HEK293T (cell line): ENCODE data around the gene ZBTB17.

Experiments
- CTCF ChIA-PET: fragments of 350-600 bp; formaldehyde crosslinking; extraction: SDS; loops from one replicate; lab custom pipeline; 2021; ENCODE audit warnings: antibody characterized with exemption, inconsistent platforms; lab: Yijun Ruan, JAX
- POLR2A ChIA-PET: fragments of 350-600 bp; formaldehyde crosslinking; extraction: SDS; loops from one replicate; lab custom pipeline; 2020; ENCODE audit warnings: antibody characterized with exemption, inconsistent platforms; lab: Yijun Ruan, JAX
- DNase-seq: peaks from one replicate; pipeline ENCODE4 v3.0.0; 2012; ENCODE audit warnings: mixed read lengths; ENCODE audit errors: extremely low spot score
- ARNT ChIP-seq: fragments of 450-650 bp; IDR thresholded peaks from 2 replicates; pipeline ENCODE4 v1.6.1; 2017; ENCODE audit warnings: mild to moderate bottlenecking
- BHLHE40 ChIP-seq: fragments of 450-650 bp; IDR thresholded peaks from 2 replicates; pipeline ENCODE4 v1.6.1; 2016; ENCODE audit warnings: mild to moderate bottlenecking, moderate library complexity, borderline replicate concordance
- CTBP1 ChIP-seq: fragments of 450-650 bp; IDR thresholded peaks from 2 replicates; pipeline ENCODE4 v1.6.1; 2016; ENCODE audit warnings: borderline replicate concordance
- ELF4 ChIP-seq: fragments of 450-650 bp; IDR thresholded peaks from 2 replicates; pipeline ENCODE4 v1.6.1; 2017; ENCODE audit warnings: antibody characterized with exemption
- FOXA1 ChIP-seq: fragments of 450-650 bp; IDR thresholded peaks from 2 replicates; pipeline ENCODE4 v1.6.1; 2016; ENCODE audit warnings: mild to moderate bottlenecking
- FOXK2 ChIP-seq: fragments of 450-650 bp; IDR thresholded peaks from 2 replicates; pipeline ENCODE4 v1.6.1; 2016; ENCODE audit warnings: mild to moderate bottlenecking
- FOXM1 ChIP-seq: fragments of 450-650 bp; IDR thresholded peaks from 2 replicates; pipeline ENCODE4 v1.6.1; 2017; ENCODE audit warnings: mild to moderate bottlenecking, borderline replicate concordance
- HDGF ChIP-seq: fragments of 450-650 bp; IDR thresholded peaks from 2 replicates; pipeline ENCODE4 v1.6.1; 2017; ENCODE audit warnings: antibody characterized with exemption, borderline replicate concordance
- L3MBTL2 ChIP-seq: fragments of 450-650 bp; conservative IDR thresholded peaks from 2 replicates; pipeline ENCODE4 v1.6.1; 2016; ENCODE audit warnings: mild to moderate bottlenecking
- LEF1 ChIP-seq: fragments of 450-650 bp; IDR thresholded peaks from 2 replicates; pipeline ENCODE4 v1.6.1; 2017; ENCODE audit warnings: mild to moderate bottlenecking, borderline replicate concordance
- NFRKB ChIP-seq: fragments of 450-650 bp; IDR thresholded peaks from 2 replicates; pipeline ENCODE4 v1.6.1; 2016; ENCODE audit warnings: mild to moderate bottlenecking, moderate library complexity
- PKNOX1 ChIP-seq: fragments of 450-650 bp; IDR thresholded peaks from 2 replicates; pipeline ENCODE4 v1.6.1; 2016
- SP1 ChIP-seq: fragments of 450-650 bp; IDR thresholded peaks from 2 replicates; pipeline ENCODE4 v1.6.1; 2017
- SUZ12 ChIP-seq: fragments of 450-650 bp; IDR thresholded peaks from 2 replicates; pipeline ENCODE4 v1.6.1; 2016; ENCODE audit warnings: mild to moderate bottlenecking
- TARDBP ChIP-seq: fragments of 450-650 bp; IDR thresholded peaks from 2 replicates; pipeline ENCODE4 v1.6.1; 2016
- ZNF384 ChIP-seq: fragments of 450-650 bp; IDR thresholded peaks from 2 replicates; pipeline ENCODE4 v1.6.1; 2016

Gene ZBTB17

GRCh38 chr1:15943992-15944307 is 32.0 kb downstream of the ZBTB17 start:
- ChIA-PET POLR2A (no interaction called here), CTCF (no interaction called here)
- DNase-seq: no peak
- TF ChIP-seq SP1 (no peak), BHLHE40 (no peak), FOXK2 (no peak), PKNOX1 (no peak), L3MBTL2 (no peak), CTBP1 (no peak), LEF1 (no peak), FOXM1 (no peak), TARDBP (no peak), NFRKB (no peak), HDGF (no peak), FOXA1 (no peak), ARNT (no peak), ELF4 (no peak), SUZ12 (no peak)

- DNase-seq: no peak
- ChIA-PET POLR2A (no interaction called here), CTCF (no interaction called here)
- TF ChIP-seq FOXA1 (no peak), SUZ12 (no peak), FOXM1 (no peak), TARDBP (no peak), ZNF384 (no peak), L3MBTL2 (no peak), FOXK2 (no peak), SP1 (no peak), ELF4 (no peak), LEF1 (no peak), NFRKB (no peak), CTBP1 (no peak), ARNT (no peak), BHLHE40 (no peak), HDGF (no peak)
Measured at GRCh38 chr1:15943328-15943991, 32.4 kb downstream of the ZBTB17 start.

DNA sequence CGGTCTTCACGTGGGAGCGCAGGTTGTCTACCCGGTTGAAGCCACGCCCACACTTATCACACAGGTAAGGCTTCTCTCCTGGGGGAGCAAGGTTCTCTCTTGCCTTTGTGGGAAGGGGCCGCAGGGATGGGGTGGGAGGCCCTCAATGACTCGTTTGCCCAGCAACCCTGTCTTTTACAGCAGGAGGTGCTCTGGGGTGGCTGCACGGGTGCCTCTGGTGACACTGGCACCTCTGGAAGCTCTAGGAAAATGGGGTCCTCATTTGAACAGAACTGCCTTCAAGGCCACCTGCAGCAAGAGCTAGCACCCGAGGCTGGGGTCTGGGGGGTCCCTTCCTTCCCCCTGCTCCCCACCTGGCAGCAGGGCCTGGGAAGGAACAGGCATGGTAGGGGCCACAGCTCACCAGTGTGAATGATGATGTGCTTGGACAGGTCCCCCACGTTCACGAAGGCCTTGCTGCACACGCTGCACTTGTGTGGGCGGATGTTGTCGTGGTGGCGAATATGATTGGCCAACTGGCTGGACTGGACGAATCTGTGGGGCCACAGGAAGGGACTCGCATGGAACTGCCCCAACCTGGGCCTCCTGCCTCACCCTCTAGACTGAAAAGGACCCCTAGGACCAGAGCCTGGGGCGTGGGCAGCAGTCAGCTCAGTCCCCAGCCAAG is 33.1 kb downstream of the ZBTB17 start:
- ChIA-PET POLR2A (no interaction called here), CTCF (no interaction called here)
- TF ChIP-seq SP1 (no peak), LEF1 (no peak), CTBP1 (no peak), PKNOX1 (no peak), FOXA1 (no peak), NFRKB (no peak), HDGF (no peak), TARDBP (no peak), SUZ12 (no peak), BHLHE40 (no peak), L3MBTL2 (no peak), ELF4 (no peak), ARNT (no peak), FOXK2 (no peak), FOXM1 (no peak), ZNF384 (no peak)
- no peak for DNase-seq

- POLR2A ChIA-PET: no interaction called here
- TF ChIP-seq PKNOX1 (no peak), LEF1 (no peak), FOXA1 (no peak), ARNT (no peak), SP1 (no peak)
- CTCF ChIA-PET: no interaction called here
- DNase-seq: no peak
Measured at GRCh38 chr1:15941899-15942660, 33.8 kb downstream of the ZBTB17 start.

- TF ChIP-seq FOXK2 (no peak), HDGF (no peak), SP1 (no peak), LEF1 (no peak), L3MBTL2 (no peak), BHLHE40 (no peak), PKNOX1 (no peak), NFRKB (no peak)
- ChIA-PET CTCF (no interaction called here), POLR2A (no interaction called here)
- DNase-seq: no peak
Measured at GRCh38 chr1:15941044-15941840, 34.7 kb downstream of the ZBTB17 start.
